ENCODE data around the gene ZNF665.
"Not testable (repeated sequence)": the region's sequence is repeated elsewhere in the genome, so short reads cannot be mapped to it uniquely, and the experiment has no call there.

Gene ZNF665

DNA sequence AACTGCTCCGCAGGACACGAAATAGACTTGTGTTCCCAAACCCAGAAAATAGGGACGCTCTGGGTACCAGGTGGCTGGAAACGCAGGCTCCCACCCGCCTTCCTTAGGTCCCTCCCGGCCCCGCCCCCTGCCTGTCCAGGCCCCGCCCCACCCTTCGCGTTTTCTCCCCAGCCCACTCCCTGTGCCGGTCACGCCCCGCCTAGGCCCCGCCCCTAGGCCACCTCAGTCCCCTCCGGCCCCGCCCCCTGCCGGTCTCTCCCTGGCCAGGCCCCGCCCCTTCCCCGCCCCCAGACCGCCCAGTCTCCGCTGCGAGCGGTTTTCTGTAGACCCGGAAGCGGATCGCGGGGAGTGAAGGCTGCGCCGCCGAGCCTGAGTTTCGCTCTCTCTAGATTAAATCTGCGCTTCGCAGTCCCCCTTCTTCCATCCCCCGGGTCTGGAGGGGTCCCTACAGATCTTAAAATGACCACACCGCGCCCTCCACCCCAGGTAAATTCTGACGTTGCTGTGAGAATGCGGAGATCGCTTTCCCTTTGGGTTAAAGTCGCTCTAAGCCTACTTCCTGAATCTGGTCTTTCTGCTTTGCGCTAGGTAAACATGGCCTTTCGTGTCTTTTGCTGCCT is 3.7 kb upstream of the ZNF665 start:
- TF ChIP-seq ISL1 (CRISPR knock-in tag; IDR thresholded peaks at IDR 0.05) (no peak), BACH2 (CRISPR knock-in tag; IDR thresholded peaks at IDR 0.05; ENCODE audit: borderline replicate concordance) (no peak), ZFP30 (CRISPR knock-in tag; IDR thresholded peaks at IDR 0.05) (no peak), SNAI2 (CRISPR knock-in tag; IDR thresholded peaks at IDR 0.05) (no peak)
- peak; percentile 79 for ATAC-seq

DNA sequence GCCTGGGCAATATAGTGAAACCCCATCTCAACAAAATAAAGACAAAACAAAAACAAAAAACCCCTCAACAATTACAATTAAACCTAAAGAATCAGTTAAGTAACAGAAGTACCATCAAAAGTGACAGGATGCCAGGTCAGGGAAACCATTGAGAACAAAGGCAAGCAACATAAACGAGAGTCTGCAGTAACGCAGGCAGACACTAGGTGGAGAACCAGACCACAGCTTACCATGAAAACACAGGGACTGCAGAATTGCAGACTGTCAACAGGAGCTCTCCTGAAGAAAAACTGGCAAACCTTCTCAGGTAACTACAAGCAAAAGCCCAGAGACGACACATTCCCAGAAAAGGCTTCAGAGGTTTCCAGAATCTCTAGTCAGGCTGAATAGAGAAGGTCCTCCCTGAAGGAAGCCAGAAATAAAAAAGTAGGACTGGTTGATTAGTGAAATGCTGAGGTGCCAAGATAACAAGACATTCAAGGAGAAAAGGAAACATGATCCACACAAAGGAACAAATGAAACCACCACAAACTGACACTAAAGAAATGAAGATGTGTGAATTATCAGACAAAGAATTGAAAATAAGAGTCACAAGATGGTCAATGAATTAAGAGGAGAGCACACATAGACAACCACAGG is 2.2 kb upstream of the ZNF665 start:
- TF ChIP-seq GLIS3 (CRISPR knock-in tag; IDR thresholded peaks at IDR 0.05) (no peak), ZNF565 (CRISPR knock-in tag; conservative IDR thresholded peaks at IDR 0.05; ENCODE audit: low read depth) (no peak), ARNTL (CRISPR knock-in tag; IDR thresholded peaks at IDR 0.05; ENCODE audit: borderline replicate concordance, low read depth) (no peak), PPARA (CRISPR knock-in tag; IDR thresholded peaks at IDR 0.05; ENCODE audit: borderline replicate concordance) (no peak), CSDC2 (CRISPR knock-in tag; IDR thresholded peaks at IDR 0.05) (no peak), OSR1 (CRISPR knock-in tag; IDR thresholded peaks at IDR 0.05) (no peak), RARB (CRISPR knock-in tag; IDR thresholded peaks at IDR 0.05) (no peak), ZC3H10 (CRISPR knock-in tag; IDR thresholded peaks at IDR 0.05) (no peak), BACH2 (CRISPR knock-in tag; IDR thresholded peaks at IDR 0.05; ENCODE audit: borderline replicate concordance) (no peak), ZFP30 (CRISPR knock-in tag; IDR thresholded peaks at IDR 0.05) (no peak), ESRRG (CRISPR knock-in tag; IDR thresholded peaks at IDR 0.05) (no peak), ZFP3 (CRISPR knock-in tag; IDR thresholded peaks at IDR 0.05) (no peak), ZNF70 (CRISPR knock-in tag; IDR thresholded peaks at IDR 0.05) (no peak)
- TF ChIP-seq, protein P1, sequence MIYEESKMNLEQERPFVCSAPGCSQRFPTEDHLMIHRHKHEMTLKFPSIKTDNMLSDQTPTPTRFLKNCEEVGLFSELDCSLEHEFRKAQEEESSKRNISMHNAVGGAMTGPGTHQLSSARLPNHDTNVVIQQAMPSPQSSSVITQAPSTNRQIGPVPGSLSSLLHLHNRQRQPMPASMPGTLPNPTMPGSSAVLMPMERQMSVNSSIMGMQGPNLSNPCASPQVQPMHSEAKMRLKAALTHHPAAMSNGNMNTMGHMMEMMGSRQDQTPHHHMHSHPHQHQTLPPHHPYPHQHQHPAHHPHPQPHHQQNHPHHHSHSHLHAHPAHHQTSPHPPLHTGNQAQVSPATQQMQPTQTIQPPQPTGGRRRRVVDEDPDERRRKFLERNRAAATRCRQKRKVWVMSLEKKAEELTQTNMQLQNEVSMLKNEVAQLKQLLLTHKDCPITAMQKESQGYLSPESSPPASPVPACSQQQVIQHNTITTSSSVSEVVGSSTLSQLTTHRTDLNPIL (CRISPR knock-in tag; IDR thresholded peaks at IDR 0.05; ENCODE audit: low read depth): no peak
- TF ChIP-seq, protein P2, sequence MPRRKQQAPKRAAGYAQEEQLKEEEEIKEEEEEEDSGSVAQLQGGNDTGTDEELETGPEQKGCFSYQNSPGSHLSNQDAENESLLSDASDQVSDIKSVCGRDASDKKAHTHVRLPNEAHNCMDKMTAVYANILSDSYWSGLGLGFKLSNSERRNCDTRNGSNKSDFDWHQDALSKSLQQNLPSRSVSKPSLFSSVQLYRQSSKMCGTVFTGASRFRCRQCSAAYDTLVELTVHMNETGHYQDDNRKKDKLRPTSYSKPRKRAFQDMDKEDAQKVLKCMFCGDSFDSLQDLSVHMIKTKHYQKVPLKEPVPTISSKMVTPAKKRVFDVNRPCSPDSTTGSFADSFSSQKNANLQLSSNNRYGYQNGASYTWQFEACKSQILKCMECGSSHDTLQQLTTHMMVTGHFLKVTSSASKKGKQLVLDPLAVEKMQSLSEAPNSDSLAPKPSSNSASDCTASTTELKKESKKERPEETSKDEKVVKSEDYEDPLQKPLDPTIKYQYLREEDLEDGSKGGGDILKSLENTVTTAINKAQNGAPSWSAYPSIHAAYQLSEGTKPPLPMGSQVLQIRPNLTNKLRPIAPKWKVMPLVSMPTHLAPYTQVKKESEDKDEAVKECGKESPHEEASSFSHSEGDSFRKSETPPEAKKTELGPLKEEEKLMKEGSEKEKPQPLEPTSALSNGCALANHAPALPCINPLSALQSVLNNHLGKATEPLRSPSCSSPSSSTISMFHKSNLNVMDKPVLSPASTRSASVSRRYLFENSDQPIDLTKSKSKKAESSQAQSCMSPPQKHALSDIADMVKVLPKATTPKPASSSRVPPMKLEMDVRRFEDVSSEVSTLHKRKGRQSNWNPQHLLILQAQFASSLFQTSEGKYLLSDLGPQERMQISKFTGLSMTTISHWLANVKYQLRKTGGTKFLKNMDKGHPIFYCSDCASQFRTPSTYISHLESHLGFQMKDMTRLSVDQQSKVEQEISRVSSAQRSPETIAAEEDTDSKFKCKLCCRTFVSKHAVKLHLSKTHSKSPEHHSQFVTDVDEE (CRISPR knock-in tag; IDR thresholded peaks at IDR 0.05): no peak
- ATAC-seq: peak; percentile 45; the same call in 2 of the 3 replicates

DNA sequence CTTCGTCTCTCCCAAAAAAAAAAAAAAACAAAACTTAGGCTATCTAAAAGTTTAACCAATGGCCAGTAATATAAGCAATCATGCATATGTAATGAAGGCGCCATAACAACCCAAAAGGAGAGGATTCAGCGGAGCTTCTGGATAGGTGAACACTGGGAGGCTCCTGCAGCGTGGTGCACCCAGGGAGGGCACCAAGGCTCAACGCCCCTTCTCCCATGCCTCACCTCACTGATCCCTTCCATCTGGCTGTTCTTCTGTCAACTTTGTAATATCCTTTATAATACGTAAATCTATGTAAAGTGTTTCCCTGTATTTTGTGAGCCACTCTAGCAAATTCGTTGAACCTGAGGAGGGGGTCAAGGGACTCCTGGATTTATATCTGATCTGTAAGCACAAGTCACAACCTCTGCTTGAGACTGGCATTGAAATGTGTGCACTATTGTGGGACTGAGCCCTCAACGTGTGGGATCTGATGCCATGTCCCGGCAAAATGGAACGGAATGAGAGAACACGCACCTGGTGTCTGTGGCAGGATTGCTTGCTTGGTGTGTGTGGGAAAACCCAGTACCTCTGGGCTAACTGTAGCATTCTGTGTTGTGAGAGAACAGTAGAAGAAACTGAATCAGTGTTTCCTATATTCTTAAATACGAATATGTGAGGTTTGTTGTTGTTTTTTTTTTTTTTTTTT is 521 bp upstream of the ZNF665 start:
- peak; percentile 9; the same call in 2 of the 3 replicates for ATAC-seq
- TF ChIP-seq CSDC2 (CRISPR knock-in tag; IDR thresholded peaks at IDR 0.05) (no peak), GLIS3 (CRISPR knock-in tag; IDR thresholded peaks at IDR 0.05) (no peak), ZNF70 (CRISPR knock-in tag; IDR thresholded peaks at IDR 0.05) (no peak), ARNTL (CRISPR knock-in tag; IDR thresholded peaks at IDR 0.05; ENCODE audit: borderline replicate concordance, low read depth) (no peak), ZFP3 (CRISPR knock-in tag; IDR thresholded peaks at IDR 0.05) (no peak)
- TF ChIP-seq, protein P1 (CRISPR knock-in tag; IDR thresholded peaks at IDR 0.05; ENCODE audit: low read depth): no peak

DNA sequence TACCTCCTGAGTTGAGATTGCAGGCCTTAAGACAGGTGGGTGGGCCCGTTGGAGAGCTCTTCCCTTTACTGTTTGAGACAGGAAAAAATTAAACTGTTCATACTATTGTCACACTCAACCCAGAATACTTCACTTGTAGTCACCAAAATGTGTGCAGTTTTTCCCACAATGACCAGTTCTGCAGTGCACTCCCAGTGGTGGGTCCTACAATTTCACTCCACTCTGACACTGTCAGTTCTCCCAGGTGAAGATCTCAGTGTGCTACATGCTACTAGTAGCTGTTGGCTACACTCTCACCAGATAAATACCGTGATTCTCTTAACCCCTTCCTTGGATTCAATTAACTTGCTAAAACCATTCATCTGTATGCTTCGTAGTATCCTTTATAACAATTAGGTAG is 2.9 kb downstream of the ZNF665 start:
- no peak for ATAC-seq
- TF ChIP-seq RARB (CRISPR knock-in tag; IDR thresholded peaks at IDR 0.05) (no peak), SNAI2 (CRISPR knock-in tag; IDR thresholded peaks at IDR 0.05) (no peak), ZNF565 (CRISPR knock-in tag; conservative IDR thresholded peaks at IDR 0.05; ENCODE audit: low read depth) (no peak)
- TF ChIP-seq, protein P1 (CRISPR knock-in tag; IDR thresholded peaks at IDR 0.05; ENCODE audit: low read depth): no peak
- TF ChIP-seq, protein P2 (CRISPR knock-in tag; IDR thresholded peaks at IDR 0.05): no peak

DNA sequence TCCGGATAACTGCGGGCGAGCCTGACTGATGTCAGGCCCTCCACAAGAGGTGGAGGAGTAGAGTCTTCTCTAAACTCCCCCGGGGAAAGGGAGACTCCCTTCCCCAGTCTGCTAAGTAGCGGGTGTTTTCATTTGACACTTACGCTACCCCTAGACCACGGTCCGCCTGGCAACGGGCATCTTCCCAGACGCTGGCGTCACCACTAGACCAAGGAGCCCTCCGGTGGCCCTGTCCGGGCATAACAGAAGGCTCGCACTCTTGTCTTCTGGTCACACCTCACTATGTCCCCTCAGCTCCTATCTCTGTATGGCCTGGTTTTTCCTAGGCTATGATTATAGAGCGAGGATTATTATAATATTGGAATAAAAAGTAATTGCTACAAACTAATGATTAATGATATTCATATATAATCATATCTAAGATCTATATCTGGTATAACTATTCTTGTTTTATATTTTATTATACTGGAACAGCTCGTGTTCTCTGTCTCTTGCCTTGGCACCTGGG is 3.4 kb downstream of the ZNF665 start:
- ATAC-seq: not testable (repeated sequence)

DNA sequence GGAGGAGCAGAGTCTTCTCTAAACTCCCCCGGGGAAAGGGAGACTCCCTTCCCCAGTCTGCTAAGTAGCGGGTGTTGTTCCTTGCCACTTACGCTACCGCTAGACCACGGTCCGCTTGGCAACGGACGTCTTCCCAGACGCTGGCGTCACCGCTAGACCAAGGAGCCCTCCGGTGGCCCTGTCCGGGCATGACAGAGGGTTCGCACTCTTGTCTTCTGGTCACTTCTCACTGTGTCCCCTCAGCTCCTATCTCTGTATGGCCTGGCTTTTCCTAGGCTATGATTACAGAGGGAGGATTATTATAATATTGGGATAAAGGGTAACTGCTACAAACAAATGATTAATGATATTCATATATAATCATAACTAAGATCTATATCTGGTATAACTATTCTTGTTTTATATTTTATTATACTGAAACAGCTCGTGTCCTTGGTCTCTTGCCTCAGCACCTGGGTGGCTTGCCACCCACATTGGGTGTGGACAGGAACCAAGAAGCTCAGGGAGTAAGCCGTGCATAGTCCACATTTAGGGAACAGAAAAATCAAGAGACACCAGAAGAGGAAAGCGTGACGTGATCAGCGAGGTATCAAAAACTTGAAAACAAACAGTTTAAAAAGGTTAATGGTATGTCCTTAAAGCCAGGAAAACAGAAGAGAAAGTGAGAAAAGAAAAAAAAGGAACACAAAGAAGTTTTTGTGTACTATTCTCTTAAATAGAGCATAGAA is 7.8 kb downstream of the ZNF665 start:
- ATAC-seq: not testable (repeated sequence)

Data from SK-N-SH treated with all-trans-retinoic acid at 6 μM for 48 hours (cell line).